ENCODE data around the gene KLK5.
"Not testable (repeated sequence)": the region's sequence is repeated elsewhere in the genome, so short reads cannot be mapped to it uniquely, and the experiment has no call there.

Gene KLK5

GRCh38 chr19:50952910-50953309, at the start of gene KLK5:
KLK5 (minus strand) TSS chr19:50953038; CDS start chr19:50952657, 381 bp downstream.
- DNase-seq: no peak

- DNase-seq: no peak
Observed at GRCh38 chr19:51002089-51002532, 49.3 kb upstream of the KLK5 start.

GRCh38 chr19:51001515-51001914, 48.7 kb upstream of the KLK5 start, which contains the start of gene KLK8:
KLK8 (minus strand) TSS chr19:51001604; CDS start chr19:51001167, 437 bp downstream.
- DNase-seq: no peak

- DNase-seq: no peak
Observed at GRCh38 chr19:51000981-51001380, 48.1 kb upstream of the KLK5 start.

GRCh38 chr19:51000426-51000825, 47.6 kb upstream of the KLK5 start:
- no peak for DNase-seq

- no peak for DNase-seq
Observed at GRCh38 chr19:50998686-50999085, 45.8 kb upstream of the KLK5 start.

GRCh38 chr19:50998061-50998460, 45.2 kb upstream of the KLK5 start:
- DNase-seq: no peak

GRCh38 chr19:50994129-50994528, 41.3 kb upstream of the KLK5 start:
- peak in 1 of 2 experiments; percentile 7 for DNase-seq

GRCh38 chr19:50992666-50993035, 39.8 kb upstream of the KLK5 start:
- DNase-seq: no peak

- DNase-seq: not testable (repeated sequence)
Observed at GRCh38 chr19:50984416-50984815, 31.6 kb upstream of the KLK5 start.

GRCh38 chr19:50983625-50984292, 30.9 kb upstream of the KLK5 start, which contains the start of gene KLK7:
KLK7 (minus strand) TSS chr19:50983917; CDS start chr19:50982399, 1,518 bp downstream.
- no peak for DNase-seq

GRCh38 chr19:50982186-50982585, 29.3 kb upstream of the KLK5 start:
- DNase-seq: no peak

- no peak for DNase-seq
Observed at GRCh38 chr19:50981587-50982146, 28.8 kb upstream of the KLK5 start.

- DNase-seq: no peak
Observed at GRCh38 chr19:50980208-50980607, 27.4 kb upstream of the KLK5 start.

- no peak for DNase-seq
Observed at GRCh38 chr19:50979758-50980157, 26.9 kb upstream of the KLK5 start.

- no peak for DNase-seq
Observed at GRCh38 chr19:50978772-50979390, 26.0 kb upstream of the KLK5 start.

GRCh38 chr19:50977626-50978025, 24.8 kb upstream of the KLK5 start:
- no peak for DNase-seq

- DNase-seq: no peak
Observed at GRCh38 chr19:50975766-50976165, 22.9 kb upstream of the KLK5 start.

GRCh38 chr19:50974702-50975556, 22.1 kb upstream of the KLK5 start:
- DNase-seq: no peak

GRCh38 chr19:50972795-50973376, 20.0 kb upstream of the KLK5 start:
- no peak for DNase-seq

GRCh38 chr19:50969810-50970209, 17.0 kb upstream of the KLK5 start:
- DNase-seq: not testable (repeated sequence)

- DNase-seq: no peak
Observed at GRCh38 chr19:50969413-50969760, 16.5 kb upstream of the KLK5 start, which contains the start of gene KLK6. KLK6 (minus strand) TSS chr19:50969591; CDS start chr19:50968104, 1,487 bp downstream.
